Measurements from ENCODE around the gene CRMP1.
"Not testable (repeated sequence)": the region's sequence is repeated elsewhere in the genome, so short reads cannot be mapped to it uniquely, and the experiment has no call there.

CRMP1 gene

DNA sequence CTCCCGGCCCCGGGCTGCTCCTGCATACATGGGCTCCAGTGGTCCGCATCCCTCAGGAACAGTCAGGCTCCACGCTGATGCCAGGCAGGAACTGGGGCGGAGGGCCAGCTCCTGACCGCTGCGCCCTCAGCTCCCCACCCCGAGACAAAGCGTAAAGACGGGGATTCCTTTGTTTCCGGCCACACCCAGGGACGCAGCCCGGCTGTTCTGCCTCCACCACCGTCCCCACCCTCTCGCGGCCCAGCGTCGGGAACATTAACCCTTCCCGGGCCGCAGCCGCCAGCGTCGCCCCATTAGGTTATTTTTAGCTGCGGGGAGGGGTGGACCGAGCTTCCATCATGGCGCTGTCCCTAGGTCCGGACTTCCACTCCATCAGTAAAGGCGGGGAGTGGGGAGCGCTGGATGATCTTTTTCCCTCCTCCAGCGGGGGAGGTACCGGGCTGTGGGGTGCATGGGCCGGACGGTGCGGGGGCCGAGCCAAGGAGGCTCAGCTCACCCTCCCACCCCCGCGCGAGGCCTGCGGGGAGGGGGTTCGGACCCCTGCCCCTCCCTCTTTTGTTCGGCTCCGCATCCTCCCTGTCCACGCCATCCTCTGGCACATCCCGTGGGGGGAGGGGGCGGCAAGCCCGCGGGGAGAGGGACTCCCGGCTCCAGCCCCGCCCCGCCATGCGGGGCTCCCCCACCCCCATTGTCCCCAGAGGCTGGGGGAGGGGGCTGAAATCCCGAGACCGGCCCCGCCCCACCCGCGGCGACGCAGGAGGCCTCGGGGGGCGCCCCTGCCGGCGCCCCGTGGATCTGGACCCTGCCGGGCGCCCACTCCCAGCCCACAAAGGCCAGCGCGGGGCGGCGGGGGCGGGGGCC lies 5.3 kb downstream of the CRMP1 start:
- peak; percentile 14 for DNase-seq

DNA sequence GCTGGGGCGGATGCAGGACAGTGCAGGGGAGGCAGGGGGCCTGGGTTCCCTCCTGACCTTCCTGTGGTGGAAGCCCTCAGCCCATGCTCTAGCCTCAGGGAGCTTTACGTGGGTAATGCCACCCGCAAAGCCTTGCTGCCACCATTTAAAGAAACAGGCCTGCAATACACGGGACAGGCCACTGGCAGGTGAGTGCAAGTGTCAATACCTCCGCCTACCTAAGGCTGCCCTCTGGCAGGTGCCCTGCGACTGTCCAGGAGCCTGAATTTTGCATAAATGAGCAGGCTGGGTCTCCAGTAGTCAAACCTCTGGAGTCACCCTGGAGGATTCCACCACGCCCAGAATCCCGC lies 5.9 kb downstream of the CRMP1 start:
- no peak for DNase-seq

DNA sequence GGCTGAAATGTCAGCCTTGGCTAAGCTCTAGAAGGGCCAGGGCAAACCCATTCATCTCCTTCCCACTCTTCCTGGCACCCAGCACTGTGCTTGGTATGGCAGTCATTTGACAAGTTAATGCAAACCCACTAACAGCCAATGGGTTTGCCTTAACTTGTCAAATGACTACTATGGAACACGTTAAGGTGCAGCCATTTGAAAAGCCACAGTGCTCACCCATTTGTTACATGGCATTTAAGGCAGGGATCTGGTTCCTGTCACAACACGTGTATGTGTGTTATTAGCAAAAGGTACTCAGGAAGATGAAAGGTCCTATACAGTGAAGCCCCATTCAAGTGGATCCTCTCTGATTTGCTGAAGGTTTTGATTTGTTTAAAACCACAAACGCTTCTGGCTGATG lies 7.2 kb downstream of the CRMP1 start:
- DNase-seq: no peak

DNA sequence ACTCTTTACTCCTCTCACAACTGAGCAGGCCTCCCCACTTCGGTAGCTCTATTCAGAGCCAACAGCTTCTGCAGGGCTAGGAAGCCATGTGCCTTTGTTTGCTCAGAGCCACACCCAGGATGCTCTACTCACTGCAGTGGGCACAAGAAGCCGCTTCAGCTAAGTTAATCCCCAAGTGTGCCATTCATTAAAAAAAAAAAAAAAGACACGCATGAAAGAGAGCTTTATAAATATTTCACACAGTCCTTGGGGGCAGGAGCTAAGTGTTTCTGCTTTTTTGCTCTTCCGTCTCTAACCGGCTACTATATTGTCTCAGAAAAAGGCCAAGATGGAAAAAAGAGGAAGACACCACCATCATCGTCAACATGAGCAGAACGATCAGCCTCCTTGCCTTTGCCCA lies 8.1 kb downstream of the CRMP1 start:
- peak; percentile 64 for DNase-seq

DNA sequence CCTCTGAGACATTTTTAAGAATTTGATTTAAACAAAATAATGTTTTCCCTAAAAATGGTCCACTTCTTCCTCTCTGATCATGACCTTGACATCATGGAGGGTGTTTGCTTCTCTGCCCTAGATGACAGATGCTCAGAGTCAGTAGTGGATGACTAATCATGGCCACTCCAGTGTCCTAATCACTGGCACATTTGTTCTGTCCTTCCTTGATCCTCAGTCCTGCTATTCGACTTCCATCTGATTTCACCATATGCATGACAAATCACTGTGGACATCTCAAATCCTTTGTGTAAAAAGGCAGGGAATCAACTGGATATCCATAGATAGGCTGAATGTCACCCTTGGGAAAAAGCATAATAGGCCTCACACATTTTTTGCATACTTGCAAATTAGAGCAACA lies 9.0 kb downstream of the CRMP1 start:
- no peak for DNase-seq

DNA sequence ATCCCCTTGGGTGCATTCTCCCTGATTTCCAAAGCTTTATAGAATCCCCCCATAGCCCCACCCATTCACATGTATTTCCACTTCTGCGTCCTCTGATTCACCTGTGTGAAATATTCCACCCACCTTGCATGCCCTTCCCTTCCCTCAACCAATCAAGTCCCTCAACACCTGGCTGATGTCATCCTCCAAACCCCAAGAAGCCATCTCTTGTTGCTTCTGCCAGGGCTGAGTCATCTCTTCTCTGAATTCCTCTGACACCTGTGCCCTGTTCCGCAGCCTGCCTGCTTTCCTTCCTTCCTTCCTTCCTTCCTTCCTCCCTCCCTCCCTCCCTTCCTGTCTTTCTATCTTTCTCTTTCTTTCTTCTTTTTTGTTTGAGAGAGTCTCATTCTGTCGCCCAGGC lies 9.9 kb downstream of the CRMP1 start:
- DNase-seq: no peak

- DNase-seq: no peak
These were observed 11.5 kb downstream of the CRMP1 start for GRCh38 chr4:5881340-5881739.

DNA sequence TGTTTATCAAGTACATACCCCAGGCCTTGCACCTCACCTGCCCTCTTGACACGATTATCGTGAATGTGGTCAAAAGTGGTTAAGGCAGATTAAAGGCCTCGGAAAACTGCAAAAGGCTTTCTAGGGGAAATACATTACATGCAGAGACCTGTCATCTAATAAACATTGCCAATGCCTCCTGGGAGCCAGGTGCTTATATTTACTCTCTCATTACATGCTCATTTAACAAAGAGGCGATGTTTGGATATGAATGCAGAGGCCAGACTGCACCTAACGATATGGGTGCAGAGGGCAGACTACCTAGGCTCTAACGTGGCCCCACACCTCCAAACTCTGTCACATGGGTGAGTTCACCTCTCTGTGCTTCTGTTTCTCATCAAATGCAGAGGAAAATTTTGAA lies 14.5 kb downstream of the CRMP1 start:
- DNase-seq: peak; percentile 39

DNA sequence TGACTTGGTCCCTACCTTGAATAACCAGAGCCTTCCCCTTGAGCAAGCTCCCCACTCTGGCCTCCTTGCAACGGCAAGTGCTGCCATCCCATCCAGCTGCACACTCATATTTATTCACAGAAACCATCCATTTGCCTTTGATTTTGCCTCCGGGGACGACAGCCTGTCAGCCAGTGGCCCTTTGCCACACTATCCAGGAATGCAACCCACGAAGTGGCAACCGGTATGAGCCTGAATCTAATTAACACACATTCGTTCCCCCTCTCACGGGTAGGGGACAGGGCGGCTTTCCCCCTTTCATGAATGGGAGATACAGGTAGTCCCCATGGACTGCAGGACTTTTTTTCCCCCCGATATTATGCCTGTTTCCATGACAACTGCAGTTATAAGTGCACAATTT lies 15.5 kb downstream of the CRMP1 start:
- DNase-seq: no peak

DNA sequence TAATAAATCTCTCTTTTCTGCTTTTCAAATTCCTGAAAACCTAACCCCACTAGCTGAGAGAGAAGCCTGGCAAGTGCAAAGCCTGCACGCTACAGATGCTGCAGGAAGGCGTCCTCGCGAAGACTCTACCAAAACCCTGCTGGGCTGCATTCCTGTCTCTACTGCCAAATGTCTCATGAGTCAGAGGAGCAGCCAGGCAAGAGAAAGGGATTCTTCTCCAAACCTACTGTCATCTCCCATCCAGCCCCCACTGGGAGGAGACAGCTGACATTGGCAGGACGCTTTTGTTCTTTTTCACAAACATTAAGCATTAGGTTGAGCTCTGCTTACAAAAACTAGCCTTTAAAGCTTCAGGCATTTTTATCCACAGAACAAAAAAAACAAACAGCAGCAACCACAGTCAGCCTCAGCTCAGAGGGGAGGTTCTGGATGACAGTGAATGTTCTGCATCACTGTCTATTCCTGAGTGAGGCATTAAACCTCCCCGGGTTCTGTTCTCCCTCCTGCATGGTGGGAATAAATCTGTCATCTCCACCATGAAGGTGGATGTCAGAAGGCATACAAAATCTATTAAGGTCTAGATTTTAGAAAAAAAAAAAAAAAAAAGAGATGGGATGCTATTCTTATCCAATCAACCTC lies 18.0 kb downstream of the CRMP1 start:
- no peak for DNase-seq

DNA sequence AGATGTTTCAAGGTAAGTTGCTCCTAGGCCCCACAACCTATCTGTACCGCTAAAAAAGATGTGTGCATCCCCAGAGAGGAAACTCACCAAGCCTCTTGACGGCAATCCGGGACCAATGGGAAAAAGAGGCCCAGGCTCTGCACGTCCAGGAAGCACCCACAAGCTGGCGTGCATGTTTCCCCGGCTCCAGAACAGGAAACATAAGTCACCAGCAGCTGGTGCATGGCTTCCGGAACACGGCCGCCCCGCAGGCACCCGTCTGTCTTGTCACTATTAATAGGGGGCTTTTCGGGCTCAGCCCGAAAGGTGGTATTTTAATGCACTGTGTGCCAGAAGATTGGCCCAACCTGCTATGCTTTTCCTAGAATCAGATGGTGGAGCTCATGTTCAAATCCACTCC lies 22.2 kb downstream of the CRMP1 start:
- no peak for DNase-seq

DNA sequence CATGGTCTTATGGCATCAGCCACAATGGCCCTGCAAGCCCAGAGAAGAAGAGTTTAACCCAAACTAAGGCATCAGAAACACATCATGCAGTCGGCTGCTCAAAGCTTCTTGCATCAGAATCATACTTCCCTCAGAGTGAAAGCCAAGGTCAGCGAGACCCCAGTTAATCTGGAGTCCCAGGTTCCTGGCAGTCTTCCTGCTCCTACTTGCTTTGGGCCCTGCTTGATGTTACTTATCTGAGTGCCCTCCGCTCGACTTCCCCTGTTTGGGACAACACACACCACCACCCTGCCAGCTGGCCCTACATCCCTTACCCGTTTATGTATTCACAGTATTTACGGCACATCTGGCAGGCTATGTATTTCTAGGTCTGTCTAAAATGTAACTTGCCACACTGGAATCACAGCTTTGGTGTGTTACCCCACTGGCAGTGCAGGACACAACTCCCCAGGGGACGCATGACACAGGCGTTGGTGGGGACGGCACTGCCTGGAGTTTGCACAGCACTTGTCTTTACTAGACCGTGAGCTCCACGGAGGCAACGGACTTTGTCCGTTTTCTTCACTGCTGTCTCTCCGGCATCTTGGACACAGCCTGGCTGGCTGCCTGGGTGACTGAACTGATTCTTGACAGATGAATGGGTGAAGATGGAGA lies 22.8 kb downstream of the CRMP1 start:
- DNase-seq: no peak

DNA sequence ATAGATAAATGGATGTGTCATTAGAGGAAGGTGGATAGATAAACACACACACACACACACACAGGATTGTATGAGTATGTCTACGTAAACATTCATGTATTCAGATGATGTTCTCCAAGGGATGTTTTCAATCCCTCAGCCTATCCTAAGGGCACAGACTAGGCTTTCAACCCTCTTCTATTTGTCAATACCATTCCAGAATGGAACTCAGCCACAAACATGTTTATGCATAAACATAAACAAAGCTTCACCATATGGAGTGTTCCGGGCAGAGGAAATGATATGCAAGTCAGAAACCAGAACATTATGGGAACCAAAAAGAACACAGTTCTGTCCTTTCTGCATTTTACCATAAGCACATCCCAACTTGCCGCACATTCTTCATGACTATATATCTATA lies 25.0 kb downstream of the CRMP1 start:
- DNase-seq: no peak

GRCh38 chr4:5866841-5867813 lies 25.8 kb downstream of the CRMP1 start:
- no peak for DNase-seq

GRCh38 chr4:5865896-5866599 lies 26.8 kb downstream of the CRMP1 start:
- DNase-seq: no peak

GRCh38 chr4:5863461-5864113 lies 29.3 kb downstream of the CRMP1 start:
- no peak for DNase-seq

GRCh38 chr4:5858020-5858769 lies 34.7 kb downstream of the CRMP1 start:
- DNase-seq: no peak

GRCh38 chr4:5857199-5857598 lies 35.7 kb downstream of the CRMP1 start:
- no peak for DNase-seq

DNA sequence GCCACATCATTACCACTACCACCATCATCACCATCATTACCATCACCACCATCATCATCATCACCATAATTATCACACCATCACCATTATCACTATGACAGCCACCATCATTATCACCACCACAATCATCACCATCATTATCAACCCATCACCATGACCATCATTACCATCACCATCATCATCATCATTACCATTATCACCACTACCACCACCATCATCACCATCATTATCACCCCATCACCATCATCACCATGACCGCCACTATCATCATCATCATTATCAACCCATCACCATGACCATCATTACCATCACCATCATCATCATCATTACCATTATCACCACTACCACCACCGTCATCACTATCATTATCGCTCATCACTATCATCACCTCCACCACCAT lies 36.5 kb downstream of the CRMP1 start:
- DNase-seq: not testable (repeated sequence)

DNA sequence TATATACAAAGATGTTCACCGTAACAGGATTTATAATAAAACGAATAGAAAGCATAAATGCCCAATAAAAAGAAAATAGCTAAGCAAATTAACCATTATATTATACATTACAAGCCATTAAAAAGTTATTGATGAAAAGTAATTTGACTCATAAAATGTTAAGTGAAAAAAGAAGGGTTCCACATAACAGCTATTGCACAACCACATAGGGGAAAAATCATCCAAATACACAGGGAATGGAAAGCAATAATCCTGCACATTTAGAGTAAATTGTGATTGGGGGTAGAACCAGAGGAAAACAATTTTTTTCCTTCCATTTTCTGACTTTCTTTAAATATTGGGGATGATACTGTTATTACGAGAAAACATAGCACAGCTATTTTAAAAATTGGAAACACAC lies 38.0 kb downstream of the CRMP1 start:
- no peak for DNase-seq
